Upper lobe of left lung (tissue), 6 donors: ENCODE measurements around the gene ZNF467. TPM values are rescaled to one million over a fixed set of nuclear protein-coding genes. Genes with fewer than 3 reads are reported as not detected.

Source experiments
- ATAC-seq, 2 donors: fragments of 200-7000 bp; cut with Tn5 transposase; one replicate each; pipeline ENCODE4 v1.9.1; 2022; ENCODE audit warnings: mild to moderate bottlenecking in 2 of 2, moderate library complexity in 2 of 2; ENCODE audit not compliant: low FRiP score in 2 of 2
- DNase-seq, 2 donors: peaks; one replicate each; pipeline ENCODE4 v3.0.0-alpha.2; 2019 to 2020
- H3K27ac ChIP-seq, 4 donors: fragments of 200-600 bp; sonication (generic); one replicate each; pipeline ENCODE4 v1.5.1; 2016 to 2019
- H3K27me3 ChIP-seq, 4 donors: fragments of 200-600 bp; sonication (generic); one replicate each; pipeline ENCODE4 v1.5.1; 2017 to 2019
- H3K36me3 ChIP-seq, 4 donors: fragments of 200-600 bp; sonication (generic); one replicate each; pipeline ENCODE4 v1.5.1; 2016 to 2019
- H3K4me1 ChIP-seq, 4 donors: fragments of 200-600 bp; sonication (generic); one replicate each; pipeline ENCODE4 v1.5.1; 2018 to 2019
- H3K4me3 ChIP-seq, 4 donors: fragments of 200-600 bp; sonication (generic); one replicate each; pipeline ENCODE4 v1.5.1; 2017 to 2019; ENCODE audit warnings: mild to moderate bottlenecking in 2 of 4, moderate library complexity in 1 of 4
- H3K9me3 ChIP-seq, 4 donors: fragments of 200-600 bp; sonication (generic); one replicate each; pipeline ENCODE4 v1.5.1; 2018 to 2019
- CTCF ChIP-seq, 6 experiments: fragments of 450-650 bp in 4 of 6; fragments of 200-600 bp in 2 of 6; sonication (generic) in 2 of 6; IDR thresholded peaks; one replicate each; pipeline ENCODE4 v1.5.1; 2016 to 2019; ENCODE audit warnings: antibody characterized with exemption in 6 of 6
- EP300 ChIP-seq, 4 donors: sonication (generic); formaldehyde crosslinking; IDR thresholded peaks; one replicate each; pipeline ENCODE4 v1.5.1; 2017; ENCODE audit warnings: antibody characterized with exemption in 4 of 4, control low read depth in 2 of 4
- POLR2A ChIP-seq, 4 donors: fragments of 450-650 bp; IDR thresholded peaks; one replicate each; pipeline ENCODE4 v1.5.1; 2016 to 2017; ENCODE audit warnings: antibody characterized with exemption in 4 of 4, mild to moderate bottlenecking in 2 of 4
- POLR2AphosphoS5 ChIP-seq, 2 donors: sonication (generic); formaldehyde crosslinking; IDR thresholded peaks; one replicate each; pipeline ENCODE4 v1.5.1; 2017; ENCODE audit warnings: antibody characterized with exemption in 2 of 2
- WGBS, 2 donors: methylation state at CpG; one replicate each; pipeline ENCODE4 v1.1.5; 2017 to 2018; 5-methylcytosine and 5-hydroxymethylcytosine counted together
- total RNA-seq, 6 donors: library from RNA; depleted of rRNA in 4 of 6; stranded (reverse); fragments of >200 nt in 4 of 6; gene quantifications; one replicate each; pipeline versions ENCODE4 v1.1.0 to v1.2.1, GENCODE V29; 2016 to 2021
- donor health status: DM: no; HTN: no; CAD: no; lungs with moderate emphysema.
- donor health status: DM: no; HTN: yes; CAD: no; lungs with severe emphysema.

Gene ZNF467
- total RNA-seq, 6 donors from 2014 or later = 8.2 to 41.2 (median 17.4) TPM

DNA sequence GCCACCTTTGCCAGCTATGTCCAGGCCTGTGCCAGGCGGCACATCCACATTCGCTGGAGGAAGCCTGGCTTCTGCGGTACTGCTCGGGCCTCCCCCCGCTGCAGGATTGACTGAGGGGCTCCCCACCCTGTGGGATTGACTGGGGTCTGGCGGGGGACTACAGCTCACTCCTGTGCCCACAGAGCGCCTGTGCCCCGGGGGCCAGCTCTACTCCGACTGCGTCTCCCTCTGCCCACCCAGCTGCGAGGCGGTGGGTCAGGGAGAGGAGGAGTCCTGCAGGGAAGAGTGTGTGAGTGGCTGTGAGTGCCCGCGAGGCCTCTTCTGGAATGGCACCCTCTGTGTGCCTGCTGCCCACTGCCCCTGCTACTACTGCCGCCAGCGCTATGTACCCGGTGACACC lies 6.7 kb upstream of the ZNF467 start:
- Histone ChIP-seq H3K27me3 (no peaks in the 10 kb centered on the region), H3K27ac (no peak overlapping the region), H3K4me3 (no peak overlapping the region), H3K36me3 (no peaks in the 10 kb centered on the region), H3K9me3 (no peaks in the 10 kb centered on the region), H3K4me1 (peaks cover 17 to 37% (median 23%) of the 10 kb centered on the region in 4 donors)
- TF ChIP-seq CTCF (IDR thresholded peaks at IDR 0.05) (no peak), POLR2AphosphoS5 (IDR thresholded peaks at IDR 0.05) (no peak), POLR2A (IDR thresholded peaks at IDR 0.05) (no peak), EP300 (IDR thresholded peaks at IDR 0.05) (no peak)
- whole genome bisulfite sequencing, 2 donors = 95 to 100% methylated on average over 1 to 12 of the region's 17 CpGs
- ATAC-seq = no peak
- peak in 1 of 2 donors; percentile 68 for DNase-seq

- Histone ChIP-seq H3K27me3 (no peaks in the 10 kb centered on the region), H3K4me1 (peaks cover 22 to 43% (median 29%) of the 10 kb centered on the region in 4 donors), H3K27ac (no peak overlapping the region), H3K9me3 (no peaks in the 10 kb centered on the region), H3K36me3 (no peaks in the 10 kb centered on the region), H3K4me3 (no peak overlapping the region)
- WGBS, 2 donors = 92% methylated on average over 4 of the region's 4 CpGs; no CpG with 5 or more reads in 1 of the 2 donors
- TF ChIP-seq CTCF (IDR thresholded peaks at IDR 0.05) (no peak), EP300 (IDR thresholded peaks at IDR 0.05) (no peak), POLR2AphosphoS5 (IDR thresholded peaks at IDR 0.05) (no peak), POLR2A (IDR thresholded peaks at IDR 0.05) (no peak)
- no peak for DNase-seq
- ATAC-seq = no peak
Observed at GRCh38 chr7:149779502-149779805, 6.1 kb upstream of the ZNF467 start.

DNA sequence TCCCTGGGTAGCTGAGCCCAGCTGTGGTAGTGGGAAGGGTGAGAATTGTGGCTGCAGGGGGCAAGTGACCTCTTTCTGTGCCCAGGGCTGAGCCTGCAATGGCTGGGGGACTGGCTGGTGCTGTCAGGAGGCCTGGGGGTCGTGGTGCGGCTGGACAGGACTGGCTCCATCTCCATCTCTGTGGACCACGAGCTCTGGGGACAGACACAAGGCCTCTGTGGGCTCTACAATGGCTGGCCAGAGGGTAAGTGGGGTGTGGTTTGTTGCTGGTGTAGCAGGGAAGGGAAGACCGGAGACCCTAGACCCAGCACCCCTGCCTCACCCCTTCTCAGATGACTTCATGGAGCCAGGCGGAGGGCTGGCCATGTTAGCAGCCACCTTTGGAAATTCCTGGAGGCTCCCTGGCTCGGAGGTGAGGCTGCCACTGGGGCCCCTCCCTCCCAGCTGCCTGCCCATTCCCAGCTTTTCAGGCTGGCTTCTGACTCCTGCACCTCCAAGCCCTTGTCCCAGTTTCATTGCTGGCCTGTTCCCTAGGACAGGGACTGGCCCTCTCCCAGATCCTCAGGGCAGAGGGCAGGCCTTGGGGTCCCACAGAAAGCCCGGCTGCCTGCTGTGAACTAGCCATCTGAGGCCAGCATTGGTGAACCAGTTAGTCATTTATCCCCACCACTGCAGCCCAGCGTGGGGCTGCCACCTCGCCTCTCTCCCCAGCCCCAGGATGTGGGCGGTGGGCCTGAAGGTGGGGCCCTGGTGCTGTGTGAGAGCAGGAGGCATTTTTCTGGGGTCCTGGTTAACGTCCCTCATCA lies 5.5 kb upstream of the ZNF467 start:
- no peaks in the 10 kb centered on the region for H3K36me3 ChIP-seq

GRCh38 chr7:149778327-149778637 lies 4.9 kb upstream of the ZNF467 start:
- DNase-seq (no peak), ATAC-seq (no peak)
- Histone ChIP-seq H3K9me3 (no peaks in the 10 kb centered on the region), H3K36me3 (no peaks in the 10 kb centered on the region), H3K4me1 (peaks cover 31 to 49% (median 36%) of the 10 kb centered on the region in 4 donors), H3K4me3 (no peak overlapping the region), H3K27me3 (no peaks in the 10 kb centered on the region), H3K27ac (no peak overlapping the region)
- 63 to 81% methylated on average over 5 of the region's 5 CpGs for WGBS, 2 donors
- no peak for TF ChIP-seq CTCF (IDR thresholded peaks at IDR 0.05)
- TF ChIP-seq EP300 (IDR thresholded peaks at IDR 0.05) = no peak
- no peak for TF ChIP-seq POLR2AphosphoS5 (IDR thresholded peaks at IDR 0.05)
- no peak for TF ChIP-seq POLR2A (IDR thresholded peaks at IDR 0.05)

More for the DNA sequence above, 5.5 kb upstream of the ZNF467 start:
- Histone ChIP-seq H3K4me1 (peaks cover 27 to 49% (median 33%) of the 10 kb centered on the region in 4 donors), H3K4me3 (no peak overlapping the region), H3K9me3 (no peaks in the 10 kb centered on the region), H3K27me3 (no peaks in the 10 kb centered on the region), H3K27ac (no peak overlapping the region)
- ATAC-seq (no peak), DNase-seq (peak in 1 of 2 donors; percentile 41)
- TF ChIP-seq EP300 (IDR thresholded peaks at IDR 0.05) (no peak), CTCF (IDR thresholded peaks at IDR 0.05) (no peak), POLR2AphosphoS5 (IDR thresholded peaks at IDR 0.05) (no peak), POLR2A (IDR thresholded peaks at IDR 0.05) (no peak)
- WGBS, 2 donors = 87 to 88% methylated on average over 5 to 11 of the region's 11 CpGs
